Heart left ventricle (tissue), 16 donors: Measurements from ENCODE around the gene COPS8. TPM values are rescaled to one million over a fixed set of nuclear protein-coding genes. Genes with fewer than 3 reads are reported as not detected.

ENCODE experiments used
- ATAC-seq, 4 donors: fragments of 200-7000 bp; cut with Tn5 transposase; one replicate each; pipeline ENCODE4 v1.9.1; 2020 to 2022; ENCODE audit warnings: moderate library complexity in 4 of 4, mild to moderate bottlenecking in 3 of 4, moderate number of reproducible peaks in 1 of 4
- DNase-seq, 5 donors: peaks; one replicate each; pipeline ENCODE4 v3.0.0-alpha.2; 2020
- H3K27ac ChIP-seq, 12 donors: fragments of 200-600 bp; sonication (generic) in 4 of 12; one replicate each; pipeline versions ENCODE4 v1.5.0 to v1.8.0; 2016 to 2022; ENCODE audit warnings: mild to moderate bottlenecking in 2 of 12
- H3K27me3 ChIP-seq, 9 donors: fragments of 200-600 bp; sonication (generic) in 2 of 9; one replicate each; pipeline versions ENCODE4 v1.5.1 to v1.8.0; 2016 to 2022; ENCODE audit warnings: mild to moderate bottlenecking in 3 of 9
- H3K36me3 ChIP-seq, 9 donors: fragments of 200-600 bp; sonication (generic) in 2 of 9; one replicate each; pipeline versions ENCODE4 v1.5.0 to v1.8.0; 2018 to 2022; ENCODE audit warnings: mild to moderate bottlenecking in 2 of 9
- H3K4me1 ChIP-seq, 12 donors: fragments of 200-600 bp; sonication (generic) in 4 of 12; one replicate each; pipeline versions ENCODE4 v1.5.0 to v1.8.0; 2016 to 2022; ENCODE audit warnings: mild to moderate bottlenecking in 3 of 12
- H3K4me3 ChIP-seq, 12 donors: fragments of 200-600 bp; sonication (generic) in 4 of 12; one replicate each; pipeline versions ENCODE4 v1.5.0 to v1.8.0; 2017 to 2022; ENCODE audit warnings: mild to moderate bottlenecking in 9 of 12, moderate library complexity in 4 of 12
- H3K9me3 ChIP-seq, 12 donors: fragments of 200-600 bp; sonication (generic) in 4 of 12; one replicate each; pipeline versions ENCODE4 v1.5.0 to v1.8.0; 2016 to 2022; ENCODE audit warnings: mild to moderate bottlenecking in 1 of 12
- CTCF ChIP-seq, 12 donors: fragments of 200-600 bp; sonication (generic) in 4 of 12; IDR thresholded peaks; one replicate each; pipeline versions ENCODE4 v1.5.0 to v1.8.0; 2018 to 2022; ENCODE audit warnings: antibody characterized with exemption in 12 of 12, mild to moderate bottlenecking in 5 of 12
- POLR2A ChIP-seq, 2 donors: fragments of 450-650 bp; IDR thresholded peaks; one replicate each; pipeline ENCODE4 v1.6.1; 2017; ENCODE audit warnings: antibody characterized with exemption in 2 of 2, mild to moderate bottlenecking in 2 of 2, moderate library complexity in 2 of 2
- WGBS, 4 donors: extraction: QIAGEN DNeasy Blood & Tissue Kit in 2 of 4; methylation state at CpG; one replicate each; pipeline versions ENCODE4 v1.1.5 to v1.1.7; 2013 to 2018; 5-methylcytosine and 5-hydroxymethylcytosine counted together
- intact Hi-C, 10 donors: fragments of 100-400 bp; cut with DNase I; formaldehyde crosslinking; loops; one replicate each; pipeline versions ENCODE4 v1.11.1 to v1.14.2; 2022
- polyA plus RNA-seq, 2 donors: library from polyadenylated mRNA; stranded (reverse); fragments of 200-250 nt; gene quantifications; one replicate each; pipeline ENCODE4 v1.2.3, GENCODE V29; 2013
- total RNA-seq, 9 donors: library from RNA; depleted of rRNA in 2 of 9; stranded (reverse); fragments of >200 nt in 2 of 9; fragmentation: NEBNext Ultra II Directional in 3 of 9; extraction: Animal tissue kit (Norgen Biotek cat#: 25700) in 3 of 9; gene quantifications; one replicate each; pipeline versions ENCODE4 v1.1.0 to v1.2.4, GENCODE V29; 2016 to 2023
- donor health status: ischemic (EF 13 %, LVEDD 7.1; RV severe dilation, severe dysfunction).
- donor health status: healthy with polysubstance abuse.
- donor health status: DM: no; HTN: yes; CAD: no.
- donor health status: DM: no; HTN: no; CAD: no.
- donor health status: ischemic (EF 25% LVEDD 6.9; RV normal size, moderate dysfunction).
- donor health status: ischemic (EF 25% LVEDD 5.7; RV mildly dilated, moderate dysfunction).
- donor health status: healthy.
- donor health status: DM: yes; HTN: yes; CAD: no.
- donor health status: ischemic (EF 35%, LVEDD 5.7; RV mildly dilated, moderate dysfunction).
- donor health status: nonischemic (EF 11% LVEDD 7.7; RV severe dilation, severe dysfunction).
- donor health status: DM: yes; HTN: yes; CAD: no.
- donor health status: PGD.
- donor health status: ischemic (EF 29% LVEDD 5.4; RV normal size, mild dysfunction).
- donor health status: nonischemic (EF 23%, LVEDD 6.1; RV moderate dilation, normal function).

Gene COPS8
- total and polyA plus RNA-seq, 11 donors: 34.7 to 231 (median 93.0) TPM

- H3K27ac ChIP-seq: no peak overlapping the region
- TF ChIP-seq POLR2A (IDR thresholded peaks at IDR 0.05): no peak
- no peak for TF ChIP-seq CTCF (IDR thresholded peaks at IDR 0.05)
- H3K4me3 ChIP-seq: peak overlapping the region in 2 of 12 donors; percentile 7 to 13
- peaks cover 0 to 6% (median 0%) of the 10 kb centered on the region in 12 donors for H3K4me1 ChIP-seq
- intact Hi-C loops: loop anchor here in 6 of 10 donors (5.0 to 10.0 kb wide), 5 partner anchors 550 to 1290 kb away; a partner anchor contains a TSS
- WGBS, 4 donors: 78 to 96% (median 85%) methylated on average over 20 to 24 of the region's 24 CpGs
- no peaks in the 10 kb centered on the region for H3K27me3 ChIP-seq
- DNase-seq: no peak
- ATAC-seq: peak; percentile 23 to 64 (median 36)
- H3K36me3 ChIP-seq: no peaks in the 10 kb centered on the region
- no peaks in the 10 kb centered on the region for H3K9me3 ChIP-seq
These were observed 21.3 kb upstream of the COPS8 start for GRCh38 chr2:237064203-237065070.

GRCh38 chr2:237065071-237065377 lies 20.7 kb upstream of the COPS8 start:
- Histone ChIP-seq H3K4me3 (no peak overlapping the region), H3K9me3 (no peaks in the 10 kb centered on the region), H3K36me3 (no peaks in the 10 kb centered on the region), H3K27ac (no peak overlapping the region), H3K27me3 (no peaks in the 10 kb centered on the region), H3K4me1 (peaks cover 0 to 6% (median 0%) of the 10 kb centered on the region in 12 donors)
- no peak for DNase-seq
- WGBS, 4 donors: 71 to 84% (median 78%) methylated on average over 2 of the region's 2 CpGs
- intact Hi-C loops: loop anchor here in 5 of 10 donors (10.0 kb wide), 3 partner anchors 550 to 1290 kb away; no protein-coding TSS in a partner anchor
- no peak for TF ChIP-seq POLR2A (IDR thresholded peaks at IDR 0.05)
- TF ChIP-seq CTCF (IDR thresholded peaks at IDR 0.05): no peak
- no peak for ATAC-seq

GRCh38 chr2:237066396-237066795 lies 19.3 kb upstream of the COPS8 start:
- WGBS, 4 donors: 94 to 98% (median 97%) methylated on average over 2 of the region's 2 CpGs
- Histone ChIP-seq H3K36me3 (no peaks in the 10 kb centered on the region), H3K27me3 (no peaks in the 10 kb centered on the region), H3K27ac (no peak overlapping the region), H3K4me3 (no peak overlapping the region), H3K9me3 (peaks cover 0 to 5% (median 0%) of the 10 kb centered on the region in 12 donors), H3K4me1 (peaks cover 0 to 6% (median 0%) of the 10 kb centered on the region in 12 donors)
- intact Hi-C loops: loop anchor here in 5 of 10 donors (10.0 kb wide), 3 partner anchors 552 to 1292 kb away; no protein-coding TSS in a partner anchor
- ATAC-seq: no peak
- TF ChIP-seq POLR2A (IDR thresholded peaks at IDR 0.05): no peak
- TF ChIP-seq CTCF (IDR thresholded peaks at IDR 0.05): no peak
- no peak for DNase-seq

GRCh38 chr2:237068005-237068576 lies 17.6 kb upstream of the COPS8 start:
- Histone ChIP-seq H3K9me3 (peaks cover 0 to 5% (median 0%) of the 10 kb centered on the region in 12 donors), H3K4me1 (peaks cover 0 to 10% (median 5%) of the 10 kb centered on the region in 12 donors), H3K27me3 (no peaks in the 10 kb centered on the region), H3K27ac (no peak overlapping the region), H3K36me3 (no peaks in the 10 kb centered on the region), H3K4me3 (no peak overlapping the region)
- TF ChIP-seq CTCF (IDR thresholded peaks at IDR 0.05) (peak in 4 of 12 donors; percentile 8 to 23 (median 18)), POLR2A (IDR thresholded peaks at IDR 0.05) (no peak)
- ATAC-seq (no peak), DNase-seq (no peak)
- intact Hi-C loops: loop anchor here in 5 of 10 donors (10.0 kb wide), 3 partner anchors 553 to 1293 kb away; no protein-coding TSS in a partner anchor
- WGBS, 4 donors: 62 to 66% (median 65%) methylated on average over 3 of the region's 3 CpGs
